ENCODE results near the gene TYW5. TPM values are rescaled to one million over a fixed set of nuclear protein-coding genes. Genes with fewer than 3 reads are reported as not detected.

The TYW5 gene
- total RNA-seq, 4 donors from 2014 or later = 6.3 to 12.2 (median 6.9) TPM

GRCh38 chr2:199994896-199995295 is 39.6 kb upstream of the TYW5 start:
- H3K4me1 ChIP-seq = no peaks in the 10 kb centered on the region
- no peak overlapping the region for H3K4me3 ChIP-seq
- DNase-seq (ENCODE audit: low spot score in 2 of 2) = no peak
- H3K36me3 ChIP-seq = no peaks in the 10 kb centered on the region
- TF ChIP-seq POLR2A (IDR thresholded peaks at IDR 0.05) (no peak), EP300 (IDR thresholded peaks at IDR 0.05) (no peak), CTCF (IDR thresholded peaks at IDR 0.05) (no peak)
- H3K27me3 ChIP-seq = no peaks in the 10 kb centered on the region
- H3K27ac ChIP-seq = no peak overlapping the region
- WGBS, 2 donors = 83 to 95% methylated on average over 2 of the region's 2 CpGs
- H3K9me3 ChIP-seq = no peaks in the 10 kb centered on the region

- 77 to 86% methylated on average over 3 of the region's 3 CpGs for WGBS, 2 donors
These were observed 39.1 kb upstream of the TYW5 start for GRCh38 chr2:199994371-199994770.

GRCh38 chr2:199992296-199992695 is 37.0 kb upstream of the TYW5 start:
- Histone ChIP-seq H3K4me1 (peaks cover 0 to 11% (median 0%) of the 10 kb centered on the region in 4 donors), H3K36me3 (no peaks in the 10 kb centered on the region), H3K27ac (no peak overlapping the region), H3K9me3 (no peaks in the 10 kb centered on the region), H3K27me3 (no peaks in the 10 kb centered on the region), H3K4me3 (no peak overlapping the region)
- no peak for TF ChIP-seq EP300 (IDR thresholded peaks at IDR 0.05)
- TF ChIP-seq POLR2A (IDR thresholded peaks at IDR 0.05) = no peak
- TF ChIP-seq CTCF (IDR thresholded peaks at IDR 0.05) = no peak
- DNase-seq (ENCODE audit: low spot score in 2 of 2) = no peak
- 87 to 88% methylated on average over 3 of the region's 3 CpGs for WGBS, 2 donors

More at GRCh38 chr2:199994371-199994770, 39.1 kb upstream of the TYW5 start:
- no peak for DNase-seq (ENCODE audit: low spot score in 2 of 2)
- H3K4me1 ChIP-seq = no peaks in the 10 kb centered on the region
- H3K36me3 ChIP-seq = no peaks in the 10 kb centered on the region
- no peak overlapping the region for H3K4me3 ChIP-seq
- no peaks in the 10 kb centered on the region for H3K9me3 ChIP-seq
- no peak overlapping the region for H3K27ac ChIP-seq
- no peaks in the 10 kb centered on the region for H3K27me3 ChIP-seq
- TF ChIP-seq POLR2A (IDR thresholded peaks at IDR 0.05) = no peak
- TF ChIP-seq CTCF (IDR thresholded peaks at IDR 0.05) = no peak
- no peak for TF ChIP-seq EP300 (IDR thresholded peaks at IDR 0.05)

GRCh38 chr2:199991691-199992090 is 36.4 kb upstream of the TYW5 start:
- no peak for DNase-seq (ENCODE audit: low spot score in 2 of 2)
- Histone ChIP-seq H3K27ac (no peak overlapping the region), H3K36me3 (no peaks in the 10 kb centered on the region), H3K4me1 (peaks cover 0 to 11% (median 0%) of the 10 kb centered on the region in 4 donors), H3K9me3 (no peaks in the 10 kb centered on the region), H3K4me3 (no peak overlapping the region), H3K27me3 (no peaks in the 10 kb centered on the region)
- TF ChIP-seq EP300 (IDR thresholded peaks at IDR 0.05) (no peak), POLR2A (IDR thresholded peaks at IDR 0.05) (no peak), CTCF (IDR thresholded peaks at IDR 0.05) (no peak)
- WGBS, 2 donors = 87 to 88% methylated on average over 2 of the region's 2 CpGs

GRCh38 chr2:199989822-199990221 is 34.5 kb upstream of the TYW5 start:
- Histone ChIP-seq H3K4me3 (no peak overlapping the region), H3K27me3 (no peaks in the 10 kb centered on the region), H3K36me3 (no peaks in the 10 kb centered on the region), H3K9me3 (no peaks in the 10 kb centered on the region), H3K27ac (no peak overlapping the region), H3K4me1 (peaks cover 0 to 11% (median 0%) of the 10 kb centered on the region in 4 donors)
- TF ChIP-seq POLR2A (IDR thresholded peaks at IDR 0.05) = no peak
- TF ChIP-seq CTCF (IDR thresholded peaks at IDR 0.05) = no peak
- no peak for TF ChIP-seq EP300 (IDR thresholded peaks at IDR 0.05)
- no peak for DNase-seq (ENCODE audit: low spot score in 2 of 2)
- WGBS, 2 donors = 93 to 97% methylated on average over 5 of the region's 5 CpGs

Measured in tibial nerve (tissue), 4 donors.